Measurements from ENCODE around the gene ACAN.

DNA sequence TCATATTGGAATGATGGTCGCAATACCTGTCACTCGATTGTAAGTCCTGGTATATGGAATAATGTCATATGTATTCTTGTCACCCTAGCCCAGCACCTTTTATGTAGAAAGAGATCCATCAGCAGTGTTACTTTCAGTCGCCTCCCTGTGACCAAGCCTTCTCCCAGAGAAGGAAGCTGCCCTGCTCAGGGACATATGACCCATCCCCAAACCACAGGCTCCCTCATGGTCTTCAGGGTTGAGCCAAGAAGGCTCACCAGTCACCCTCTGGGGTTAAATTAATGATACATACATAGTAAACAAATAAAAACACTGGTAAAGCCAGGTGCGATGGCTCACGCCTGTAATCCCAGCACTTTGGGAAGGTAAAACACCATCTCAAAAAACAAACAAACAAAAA lies 114.5 kb downstream of the ACAN start:
- TF ChIP-seq ARNTL (CRISPR knock-in tag; IDR thresholded peaks at IDR 0.05; ENCODE audit: borderline replicate concordance, low read depth) = no peak
- TF ChIP-seq ZC3H10 (CRISPR knock-in tag; IDR thresholded peaks at IDR 0.05) = no peak
- TF ChIP-seq, protein P1, sequence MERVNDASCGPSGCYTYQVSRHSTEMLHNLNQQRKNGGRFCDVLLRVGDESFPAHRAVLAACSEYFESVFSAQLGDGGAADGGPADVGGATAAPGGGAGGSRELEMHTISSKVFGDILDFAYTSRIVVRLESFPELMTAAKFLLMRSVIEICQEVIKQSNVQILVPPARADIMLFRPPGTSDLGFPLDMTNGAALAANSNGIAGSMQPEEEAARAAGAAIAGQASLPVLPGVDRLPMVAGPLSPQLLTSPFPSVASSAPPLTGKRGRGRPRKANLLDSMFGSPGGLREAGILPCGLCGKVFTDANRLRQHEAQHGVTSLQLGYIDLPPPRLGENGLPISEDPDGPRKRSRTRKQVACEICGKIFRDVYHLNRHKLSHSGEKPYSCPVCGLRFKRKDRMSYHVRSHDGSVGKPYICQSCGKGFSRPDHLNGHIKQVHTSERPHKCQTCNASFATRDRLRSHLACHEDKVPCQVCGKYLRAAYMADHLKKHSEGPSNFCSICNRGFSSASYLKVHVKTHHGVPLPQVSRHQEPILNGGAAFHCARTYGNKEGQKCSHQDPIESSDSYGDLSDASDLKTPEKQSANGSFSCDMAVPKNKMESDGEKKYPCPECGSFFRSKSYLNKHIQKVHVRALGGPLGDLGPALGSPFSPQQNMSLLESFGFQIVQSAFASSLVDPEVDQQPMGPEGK (CRISPR knock-in tag; IDR thresholded peaks at IDR 0.05; ENCODE audit: borderline replicate concordance) = no peak
- TF ChIP-seq ISL1 (CRISPR knock-in tag; IDR thresholded peaks at IDR 0.05) = no peak
- TF ChIP-seq ZFP3 (CRISPR knock-in tag; IDR thresholded peaks at IDR 0.05) = no peak
- no peak for TF ChIP-seq GLIS3 (CRISPR knock-in tag; IDR thresholded peaks at IDR 0.05)
- no peak for TF ChIP-seq ZFP30 (CRISPR knock-in tag; IDR thresholded peaks at IDR 0.05)
- TF ChIP-seq, protein P2, sequence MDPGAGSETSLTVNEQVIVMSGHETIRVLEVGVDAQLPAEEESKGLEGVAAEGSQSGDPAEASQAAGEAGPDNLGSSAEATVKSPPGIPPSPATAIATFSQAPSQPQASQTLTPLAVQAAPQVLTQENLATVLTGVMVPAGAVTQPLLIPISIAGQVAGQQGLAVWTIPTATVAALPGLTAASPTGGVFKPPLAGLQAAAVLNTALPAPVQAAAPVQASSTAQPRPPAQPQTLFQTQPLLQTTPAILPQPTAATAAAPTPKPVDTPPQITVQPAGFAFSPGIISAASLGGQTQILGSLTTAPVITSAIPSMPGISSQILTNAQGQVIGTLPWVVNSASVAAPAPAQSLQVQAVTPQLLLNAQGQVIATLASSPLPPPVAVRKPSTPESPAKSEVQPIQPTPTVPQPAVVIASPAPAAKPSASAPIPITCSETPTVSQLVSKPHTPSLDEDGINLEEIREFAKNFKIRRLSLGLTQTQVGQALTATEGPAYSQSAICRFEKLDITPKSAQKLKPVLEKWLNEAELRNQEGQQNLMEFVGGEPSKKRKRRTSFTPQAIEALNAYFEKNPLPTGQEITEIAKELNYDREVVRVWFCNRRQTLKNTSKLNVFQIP (CRISPR knock-in tag; IDR thresholded peaks at IDR 0.05; ENCODE audit: borderline replicate concordance, low read depth) = no peak
- TF ChIP-seq OSR1 (CRISPR knock-in tag; IDR thresholded peaks at IDR 0.05) = no peak
- no peak for TF ChIP-seq BACH2 (CRISPR knock-in tag; IDR thresholded peaks at IDR 0.05; ENCODE audit: borderline replicate concordance)
- TF ChIP-seq TCF4 (CRISPR knock-in tag; IDR thresholded peaks at IDR 0.05; ENCODE audit: borderline replicate concordance) = no peak
- TF ChIP-seq ZNF70 (CRISPR knock-in tag; IDR thresholded peaks at IDR 0.05) = no peak
- no peak for TF ChIP-seq ZNF565 (CRISPR knock-in tag; conservative IDR thresholded peaks at IDR 0.05; ENCODE audit: low read depth)
